ENCODE measurements around the gene ENTPD6. TPM values are rescaled to one million over a fixed set of nuclear protein-coding genes. Genes with fewer than 3 reads are reported as not detected.

The ENTPD6 gene
- total RNA-seq, 4 donors from 2014 or later: 62.2 to 114 (median 67.0) TPM

DNA sequence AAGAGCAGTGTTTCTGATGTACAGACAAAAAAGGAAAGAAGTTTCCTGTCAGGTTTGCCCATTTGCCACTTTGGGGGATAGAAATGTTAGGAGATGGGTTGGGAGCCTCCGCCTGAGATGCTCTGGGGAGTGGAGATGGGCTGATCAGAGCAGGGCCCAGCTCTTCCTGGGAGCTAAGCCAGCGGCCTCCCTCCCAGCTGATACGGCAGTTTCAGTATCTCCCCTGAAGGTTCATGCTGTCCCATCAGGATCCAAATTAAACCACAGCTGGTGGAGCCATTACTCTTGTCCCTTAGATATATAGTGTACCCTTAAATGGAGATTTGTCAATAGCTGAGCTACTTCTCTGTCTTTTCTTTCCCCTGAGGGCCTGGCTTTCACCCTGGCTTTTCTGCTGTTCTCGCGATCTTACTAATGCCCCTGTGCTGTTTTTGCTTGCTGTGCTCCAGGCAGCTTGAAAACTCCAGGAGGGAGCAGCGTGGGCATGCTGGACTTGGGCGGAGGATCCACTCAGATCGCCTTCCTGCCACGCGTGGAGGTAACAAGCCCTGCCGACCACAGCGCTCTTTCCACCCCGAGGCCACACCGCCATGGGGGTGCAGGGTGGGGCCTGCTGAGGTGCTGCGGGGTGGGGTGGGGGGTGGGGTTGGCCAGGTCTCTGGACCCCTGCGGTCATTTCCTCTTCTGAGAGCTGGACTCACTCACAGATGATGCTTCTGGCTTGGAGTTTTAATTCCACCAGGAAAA, 20.9 kb downstream of the ENTPD6 start:
- no peak for DNase-seq (ENCODE audit: low spot score in 2 of 2)
- WGBS, 2 donors: 89 to 95% methylated on average over 16 of the region's 16 CpGs
- TF ChIP-seq, protein P1, sequence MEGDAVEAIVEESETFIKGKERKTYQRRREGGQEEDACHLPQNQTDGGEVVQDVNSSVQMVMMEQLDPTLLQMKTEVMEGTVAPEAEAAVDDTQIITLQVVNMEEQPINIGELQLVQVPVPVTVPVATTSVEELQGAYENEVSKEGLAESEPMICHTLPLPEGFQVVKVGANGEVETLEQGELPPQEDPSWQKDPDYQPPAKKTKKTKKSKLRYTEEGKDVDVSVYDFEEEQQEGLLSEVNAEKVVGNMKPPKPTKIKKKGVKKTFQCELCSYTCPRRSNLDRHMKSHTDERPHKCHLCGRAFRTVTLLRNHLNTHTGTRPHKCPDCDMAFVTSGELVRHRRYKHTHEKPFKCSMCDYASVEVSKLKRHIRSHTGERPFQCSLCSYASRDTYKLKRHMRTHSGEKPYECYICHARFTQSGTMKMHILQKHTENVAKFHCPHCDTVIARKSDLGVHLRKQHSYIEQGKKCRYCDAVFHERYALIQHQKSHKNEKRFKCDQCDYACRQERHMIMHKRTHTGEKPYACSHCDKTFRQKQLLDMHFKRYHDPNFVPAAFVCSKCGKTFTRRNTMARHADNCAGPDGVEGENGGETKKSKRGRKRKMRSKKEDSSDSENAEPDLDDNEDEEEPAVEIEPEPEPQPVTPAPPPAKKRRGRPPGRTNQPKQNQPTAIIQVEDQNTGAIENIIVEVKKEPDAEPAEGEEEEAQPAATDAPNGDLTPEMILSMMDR (IDR thresholded peaks at IDR 0.05): no peak
- TF ChIP-seq POLR2A (IDR thresholded peaks at IDR 0.05) (no peak), EP300 (IDR thresholded peaks at IDR 0.05) (no peak)
- H3K9me3 ChIP-seq: no peaks in the 10 kb centered on the region
- peaks cover 0 to 24% (median 0%) of the 10 kb centered on the region in 4 donors for H3K4me1 ChIP-seq
- H3K27me3 ChIP-seq: no peaks in the 10 kb centered on the region
- no peak overlapping the region for H3K4me3 ChIP-seq
- peaks cover 0 to 100% (median 20%) of the 10 kb centered on the region in 3 donors for H3K36me3 ChIP-seq
- no peak overlapping the region for H3K27ac ChIP-seq

DNA sequence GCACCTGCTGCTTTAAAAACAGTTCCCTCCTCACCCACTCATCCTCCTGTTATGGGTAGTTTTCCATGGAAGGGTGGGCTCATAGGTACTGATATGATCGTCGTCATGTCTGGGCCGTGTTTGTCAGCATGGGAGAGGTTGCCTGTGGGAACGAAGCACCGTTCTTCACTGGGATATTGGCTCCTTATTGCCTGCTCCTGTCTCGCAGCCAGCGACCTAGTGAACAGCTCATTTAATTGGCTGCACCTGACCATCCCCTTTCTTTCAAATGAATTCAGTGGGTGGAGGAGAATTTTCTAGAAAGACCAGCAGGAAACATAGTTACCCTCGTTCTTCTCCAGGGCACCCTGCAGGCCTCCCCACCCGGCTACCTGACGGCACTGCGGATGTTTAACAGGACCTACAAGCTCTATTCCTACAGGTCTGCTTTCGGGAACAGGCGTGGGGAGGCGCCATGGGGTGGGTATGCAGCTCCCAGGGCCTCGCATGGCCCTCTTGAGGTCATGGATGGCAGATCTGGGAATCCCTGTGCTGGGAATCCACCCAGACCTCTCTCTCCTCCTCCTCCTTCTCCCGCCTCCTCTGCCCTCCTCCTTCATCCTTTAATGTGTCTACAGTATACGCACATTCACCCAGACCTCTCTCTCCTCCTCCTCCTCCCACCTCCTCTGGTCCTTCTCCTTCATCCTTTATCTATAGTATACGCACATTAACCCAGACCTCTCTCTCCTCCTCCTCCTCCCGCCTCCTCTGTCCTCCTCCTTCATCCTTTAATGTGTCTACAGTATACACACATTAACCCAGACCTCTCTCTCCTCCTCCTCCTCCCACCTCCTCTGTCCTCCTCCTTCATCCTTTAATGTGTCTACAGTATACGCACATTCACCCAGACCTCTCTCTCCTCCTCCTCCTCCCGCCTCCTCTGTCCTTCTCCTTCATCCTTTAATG, 21.9 kb downstream of the ENTPD6 start:
- H3K36me3 ChIP-seq: peaks cover 0 to 100% (median 15%) of the 10 kb centered on the region in 3 donors

DNA sequence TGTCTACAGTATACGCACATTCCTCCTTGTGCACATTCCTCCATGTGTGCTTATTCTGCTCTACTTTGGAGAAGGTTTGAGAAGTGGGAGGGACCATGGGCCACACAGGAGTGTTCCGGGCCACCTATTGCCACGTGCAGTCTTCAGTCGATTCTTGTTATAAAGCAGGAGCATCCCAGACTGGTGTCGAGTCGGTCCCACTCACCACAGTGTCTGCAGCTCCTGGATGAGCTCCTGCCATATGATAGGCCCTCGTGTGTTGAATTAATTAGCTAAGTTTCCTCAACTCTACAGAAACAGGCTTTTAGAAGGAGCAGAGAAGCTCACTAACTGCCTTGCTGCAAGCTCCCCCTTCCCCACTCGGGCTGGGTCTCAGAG, 22.6 kb downstream of the ENTPD6 start:
- TF ChIP-seq POLR2A (IDR thresholded peaks at IDR 0.05) (no peak), EP300 (IDR thresholded peaks at IDR 0.05) (no peak)
- TF ChIP-seq, protein P1 (IDR thresholded peaks at IDR 0.05): no peak
- peaks cover 0 to 98% (median 13%) of the 10 kb centered on the region in 3 donors for H3K36me3 ChIP-seq
- H3K4me1 ChIP-seq: peaks cover 0 to 41% (median 0%) of the 10 kb centered on the region in 4 donors
- no peaks in the 10 kb centered on the region for H3K9me3 ChIP-seq
- no peak overlapping the region for H3K27ac ChIP-seq
- H3K4me3 ChIP-seq: no peak overlapping the region
- no peaks in the 10 kb centered on the region for H3K27me3 ChIP-seq
- 86 to 97% methylated on average over 8 of the region's 8 CpGs for WGBS, 2 donors
- DNase-seq (ENCODE audit: low spot score in 2 of 2): no peak

More for the DNA sequence above, 21.9 kb downstream of the ENTPD6 start:
- WGBS, 2 donors: 89% methylated on average over 21 of the region's 21 CpGs
- no peak for DNase-seq (ENCODE audit: low spot score in 2 of 2)
- peaks cover 0 to 34% (median 0%) of the 10 kb centered on the region in 4 donors for H3K4me1 ChIP-seq
- no peaks in the 10 kb centered on the region for H3K9me3 ChIP-seq
- H3K27me3 ChIP-seq: no peaks in the 10 kb centered on the region
- no peak overlapping the region for H3K4me3 ChIP-seq
- TF ChIP-seq EP300 (IDR thresholded peaks at IDR 0.05) (no peak), POLR2A (IDR thresholded peaks at IDR 0.05) (no peak)
- TF ChIP-seq, protein P1 (IDR thresholded peaks at IDR 0.05): no peak
- H3K27ac ChIP-seq: no peak overlapping the region

DNA sequence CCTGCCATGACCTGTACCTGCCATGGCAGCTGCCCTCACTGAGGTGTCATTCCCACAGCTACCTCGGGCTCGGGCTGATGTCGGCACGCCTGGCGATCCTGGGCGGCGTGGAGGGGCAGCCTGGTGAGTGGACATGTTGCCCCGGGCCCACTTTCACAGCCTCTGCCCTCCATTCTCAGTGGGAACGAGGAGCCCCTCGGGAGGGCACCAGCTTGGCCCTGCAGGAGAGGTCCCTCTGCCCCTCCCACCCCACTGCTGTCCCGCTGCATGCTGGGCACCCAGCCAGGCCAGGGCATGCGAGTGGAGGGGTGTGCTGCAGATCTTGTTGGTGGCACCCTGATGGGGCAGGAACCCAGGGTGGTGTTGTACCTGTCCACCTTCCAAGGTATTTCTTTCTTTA, 23.0 kb downstream of the ENTPD6 start:
- TF ChIP-seq POLR2A (IDR thresholded peaks at IDR 0.05): no peak
- TF ChIP-seq, protein P1 (IDR thresholded peaks at IDR 0.05): no peak
- no peak for TF ChIP-seq EP300 (IDR thresholded peaks at IDR 0.05)
- H3K4me1 ChIP-seq: peaks cover 0 to 41% (median 0%) of the 10 kb centered on the region in 4 donors

More for the DNA sequence above, 23.0 kb downstream of the ENTPD6 start:
- Histone ChIP-seq H3K27me3 (no peaks in the 10 kb centered on the region), H3K27ac (no peak overlapping the region), H3K36me3 (peaks cover 0 to 94% (median 11%) of the 10 kb centered on the region in 3 donors), H3K4me3 (no peak overlapping the region), H3K9me3 (no peaks in the 10 kb centered on the region)
- WGBS, 2 donors: 90 to 94% methylated on average over 4 to 12 of the region's 12 CpGs
- DNase-seq (ENCODE audit: low spot score in 2 of 2): no peak
